Activated CD8-positive, alpha-beta memory T cell treated with anti-CD3 and anti-CD28 coated beads, Interleukin-2, amount 50 U/mL, for 4 hours (primary cell): ENCODE results near the gene PGAP6.
"Not testable (repeated sequence)": the region's sequence is repeated elsewhere in the genome, so short reads cannot be mapped to it uniquely, and the experiment has no call there.

Experiments
- DNase-seq: peaks from one replicate; pipeline ENCODE4 v3.0.0-alpha.2; 2020

The PGAP6 gene

GRCh38 chr16:400061-400591 lies 18.3 kb upstream of the PGAP6 start:
- DNase-seq, result no peak

GRCh38 chr16:399340-400019 lies 17.7 kb upstream of the PGAP6 start:
- no peak for DNase-seq

GRCh38 chr16:398561-399339 lies 17.0 kb upstream of the PGAP6 start:
- DNase-seq, result no peak

GRCh38 chr16:397736-398332 lies 16.1 kb upstream of the PGAP6 start:
- DNase-seq, result no peak

GRCh38 chr16:397135-397661 lies 15.4 kb upstream of the PGAP6 start, which contains the start of gene NME4:
TSS of gene NME4 (plus strand) at chr16:397199. CDS start at chr16:397223, 24 bp downstream.
- no peak for DNase-seq

- DNase-seq, result no peak
Observed at GRCh38 chr16:396605-397004, 14.8 kb upstream of the PGAP6 start.

- no peak for DNase-seq
Observed at GRCh38 chr16:396199-396598, 14.4 kb upstream of the PGAP6 start.

GRCh38 chr16:392450-393030 lies 10.8 kb upstream of the PGAP6 start:
- DNase-seq, result no peak

- DNase-seq, result peak; percentile 87
Observed at GRCh38 chr16:391885-392335, 10.1 kb upstream of the PGAP6 start.

- DNase-seq, result no peak
Observed at GRCh38 chr16:389352-389751, 7.6 kb upstream of the PGAP6 start.

- not testable (repeated sequence) for DNase-seq
Observed at GRCh38 chr16:387761-388666, 6.2 kb upstream of the PGAP6 start.

GRCh38 chr16:386641-387156 lies 4.9 kb upstream of the PGAP6 start:
- no peak for DNase-seq

- DNase-seq, result peak; percentile 49
Observed at GRCh38 chr16:383326-384051, 1.7 kb upstream of the PGAP6 start.

GRCh38 chr16:381012-381788 lies 578 bp downstream of the PGAP6 start:
- peak; percentile 37 for DNase-seq

GRCh38 chr16:380762-381011 lies 1.1 kb downstream of the PGAP6 start:
- no peak for DNase-seq

GRCh38 chr16:379961-380761 lies 1.6 kb downstream of the PGAP6 start:
- no peak for DNase-seq

GRCh38 chr16:379183-379960 lies 2.4 kb downstream of the PGAP6 start:
- DNase-seq, result no peak

- no peak for DNase-seq
Observed at GRCh38 chr16:378821-379182, 3.0 kb downstream of the PGAP6 start.
